Osteoblast (primary cell): ENCODE measurements around the gene NUDC. TPM values are rescaled to one million over a fixed set of nuclear protein-coding genes. Genes with fewer than 3 reads are reported as not detected.

ENCODE experiments used
- DNase-seq: peaks from one replicate; pipeline ENCODE4 v3.0.0; 2011; ENCODE audit warnings: low spot score, mixed read lengths; ENCODE audit not compliant: insufficient read length; ENCODE audit errors: missing footprints
- H2AFZ ChIP-seq: 2 replicates; pipeline ENCODE4 v1.6.0; 2011; ENCODE audit warnings: mild to moderate bottlenecking, low read length
- H3K27ac ChIP-seq: 2 replicates; pipeline ENCODE4 v1.5.1; 2011; ENCODE audit warnings: mild to moderate bottlenecking, low read depth, low read length, moderate library complexity
- H3K27me3 ChIP-seq: 2 replicates; pipeline ENCODE4 v1.6.0; 2012; ENCODE audit warnings: mild to moderate bottlenecking, control low read depth, inconsistent platforms, low read length, moderate library complexity; ENCODE audit not compliant: insufficient read depth
- H3K36me3 ChIP-seq: 2 replicates; pipeline ENCODE4 v1.5.1; 2011; ENCODE audit warnings: mild to moderate bottlenecking, low read length, control low read depth, moderate library complexity; ENCODE audit not compliant: insufficient read depth
- H3K4me1 ChIP-seq: 2 replicates; pipeline ENCODE4 v1.5.1; 2011; ENCODE audit warnings: mild to moderate bottlenecking, low read length, control low read depth, moderate library complexity; ENCODE audit not compliant: insufficient read depth
- H3K4me2 ChIP-seq: 2 replicates; pipeline ENCODE4 v1.6.0; 2011; ENCODE audit warnings: mild to moderate bottlenecking, low read length; ENCODE audit not compliant: insufficient read depth
- H3K4me3 ChIP-seq: fragments of 200-600 bp; sonication (generic); 3 replicates; pipeline ENCODE4 v1.5.1; 2012; ENCODE audit warnings: mild to moderate bottlenecking, low read length, inconsistent platforms; ENCODE audit not compliant: insufficient read depth
- H3K79me2 ChIP-seq: 2 replicates; pipeline ENCODE4 v1.6.0; 2012; ENCODE audit warnings: mild to moderate bottlenecking, low read length, control low read depth, inconsistent platforms; ENCODE audit not compliant: insufficient read depth
- H3K9me3 ChIP-seq: 2 replicates; pipeline ENCODE4 v1.5.1; 2011; ENCODE audit warnings: low read depth, low read length, control low read depth
- H4K20me1 ChIP-seq: 2 replicates; pipeline ENCODE4 v1.6.0; 2012; ENCODE audit warnings: mild to moderate bottlenecking, low read length, control low read depth; ENCODE audit not compliant: insufficient read depth
- total RNA-seq: library from RNA; depleted of rRNA; stranded (reverse); fragments of >200 nt; gene quantifications from 2 replicates; pipeline ENCODE4 v1.2.3, GENCODE V29; 2012
- TF ChIP-seq, protein P1 (sequence below): IDR thresholded peaks from 2 replicates; pipeline ENCODE4 v1.5.1; 2011; ENCODE audit warnings: mild to moderate bottlenecking, low read depth, low read length, moderate library complexity; ENCODE audit errors: extremely low read depth

Gene NUDC
- total RNA-seq, 1 donor, result 15.9 TPM

- Histone ChIP-seq H3K79me2 (no peaks in the 10 kb centered on the region), H3K4me3 (no peak overlapping the region), H3K4me2 (no peak overlapping the region), H2AFZ (no peak overlapping the region), H3K36me3 (no peaks in the 10 kb centered on the region), H3K4me1 (peaks cover 4% of the 10 kb centered on the region), H4K20me1 (no peaks in the 10 kb centered on the region), H3K27me3 (peaks cover 35% of the 10 kb centered on the region), H3K27ac (no peak overlapping the region), H3K9me3 (no peaks in the 10 kb centered on the region)
- TF ChIP-seq, protein P1, sequence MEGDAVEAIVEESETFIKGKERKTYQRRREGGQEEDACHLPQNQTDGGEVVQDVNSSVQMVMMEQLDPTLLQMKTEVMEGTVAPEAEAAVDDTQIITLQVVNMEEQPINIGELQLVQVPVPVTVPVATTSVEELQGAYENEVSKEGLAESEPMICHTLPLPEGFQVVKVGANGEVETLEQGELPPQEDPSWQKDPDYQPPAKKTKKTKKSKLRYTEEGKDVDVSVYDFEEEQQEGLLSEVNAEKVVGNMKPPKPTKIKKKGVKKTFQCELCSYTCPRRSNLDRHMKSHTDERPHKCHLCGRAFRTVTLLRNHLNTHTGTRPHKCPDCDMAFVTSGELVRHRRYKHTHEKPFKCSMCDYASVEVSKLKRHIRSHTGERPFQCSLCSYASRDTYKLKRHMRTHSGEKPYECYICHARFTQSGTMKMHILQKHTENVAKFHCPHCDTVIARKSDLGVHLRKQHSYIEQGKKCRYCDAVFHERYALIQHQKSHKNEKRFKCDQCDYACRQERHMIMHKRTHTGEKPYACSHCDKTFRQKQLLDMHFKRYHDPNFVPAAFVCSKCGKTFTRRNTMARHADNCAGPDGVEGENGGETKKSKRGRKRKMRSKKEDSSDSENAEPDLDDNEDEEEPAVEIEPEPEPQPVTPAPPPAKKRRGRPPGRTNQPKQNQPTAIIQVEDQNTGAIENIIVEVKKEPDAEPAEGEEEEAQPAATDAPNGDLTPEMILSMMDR, result no peak
- DNase-seq, result no peak
Measured at GRCh38 chr1:26965628-26966027, 44.1 kb downstream of the NUDC start.

- H2AFZ ChIP-seq, result no peak overlapping the region
- no peaks in the 10 kb centered on the region for H4K20me1 ChIP-seq
- no peak overlapping the region for H3K4me3 ChIP-seq
- H3K27ac ChIP-seq, result no peak overlapping the region
- H3K27me3 ChIP-seq, result peaks cover 25% of the 10 kb centered on the region
- DNase-seq, result no peak
- no peaks in the 10 kb centered on the region for H3K9me3 ChIP-seq
- no peaks in the 10 kb centered on the region for H3K36me3 ChIP-seq
- no peaks in the 10 kb centered on the region for H3K79me2 ChIP-seq
- TF ChIP-seq, protein P1, result no peak
- no peak overlapping the region for H3K4me2 ChIP-seq
- H3K4me1 ChIP-seq, result no peaks in the 10 kb centered on the region
Measured at GRCh38 chr1:26970810-26971209, 49.3 kb downstream of the NUDC start.

- Histone ChIP-seq H4K20me1 (no peaks in the 10 kb centered on the region), H3K4me2 (no peak overlapping the region), H3K79me2 (no peaks in the 10 kb centered on the region), H3K36me3 (no peaks in the 10 kb centered on the region), H3K4me1 (no peaks in the 10 kb centered on the region), H3K27me3 (peaks cover 18% of the 10 kb centered on the region), H2AFZ (no peak overlapping the region), H3K4me3 (no peak overlapping the region), H3K27ac (no peak overlapping the region), H3K9me3 (no peaks in the 10 kb centered on the region)
- TF ChIP-seq, protein P1, result no peak
- no peak for DNase-seq
Measured at GRCh38 chr1:26971590-26971989, 50.0 kb downstream of the NUDC start.

DNA sequence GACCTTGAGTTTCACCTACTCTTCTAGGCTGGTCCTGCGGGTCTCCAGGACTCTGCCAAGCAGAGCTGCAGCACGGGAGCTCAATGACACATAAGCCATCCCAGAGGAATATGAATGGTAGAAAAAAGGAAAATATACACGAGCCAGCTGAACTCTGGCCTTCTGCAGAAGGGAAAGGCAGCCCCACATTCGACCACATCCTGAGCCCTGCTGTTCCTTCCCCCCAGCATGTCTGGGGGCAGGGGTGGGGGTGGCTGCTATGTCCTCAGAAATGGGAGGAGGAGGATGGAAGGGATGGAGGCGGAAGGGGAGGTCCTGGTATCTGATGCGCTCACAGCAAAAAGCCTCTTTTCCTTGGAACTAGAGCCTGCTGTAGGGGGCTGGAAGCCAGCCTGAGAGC is 50.8 kb downstream of the NUDC start:
- Histone ChIP-seq H3K4me2 (no peak overlapping the region), H4K20me1 (no peaks in the 10 kb centered on the region), H3K4me3 (no peak overlapping the region), H3K27me3 (peaks cover 16% of the 10 kb centered on the region), H3K9me3 (no peaks in the 10 kb centered on the region), H3K36me3 (no peaks in the 10 kb centered on the region), H2AFZ (no peak overlapping the region), H3K79me2 (no peaks in the 10 kb centered on the region), H3K27ac (no peak overlapping the region), H3K4me1 (no peaks in the 10 kb centered on the region)
- TF ChIP-seq, protein P1, result no peak
- DNase-seq, result no peak
